HepG2 (cell line): ENCODE results near the gene CCDC142. TPM values are rescaled to one million over a fixed set of nuclear protein-coding genes. Genes with fewer than 3 reads are reported as not detected.
A peak's percentile ranks its signal among the peaks of the same experiment; 100 is the strongest.
"Not testable (repeated sequence)": the region's sequence is repeated elsewhere in the genome, so short reads cannot be mapped to it uniquely, and the experiment has no call there.

Experiments used
- CREB1 ChIP-seq, 2 experiments: fragments of 450-650 bp in 1 of 2; IDR thresholded peaks; 2 replicates each; pipeline ENCODE4 v1.6.1; 2016 to 2017; ENCODE audit warnings: control low read depth in 1 of 2, mild to moderate bottlenecking in 1 of 2, missing compliant biosample characterization in 1 of 2, missing genetic modification characterization in 1 of 2
- DR1 ChIP-seq: sonication (generic); formaldehyde crosslinking; IDR thresholded peaks from 2 replicates; pipeline ENCODE4 v1.8.0; 2021; ENCODE audit warnings: mild to moderate bottlenecking, missing genetic modification reagents, inconsistent platforms
- FOXO4 ChIP-seq: sonication (generic); formaldehyde crosslinking; conservative IDR thresholded peaks from 2 replicates; pipeline ENCODE4 v1.8.1; 2023; ENCODE audit warnings: missing genetic modification reagents
- HNF1A ChIP-seq, 2 experiments: sonication (generic) in 1 of 2; formaldehyde crosslinking in 1 of 2; IDR thresholded peaks; 2 replicates each; pipeline versions ENCODE4 v1.4.0 to v1.6.1; 2016 to 2020; ENCODE audit warnings: borderline replicate concordance in 1 of 2, low read depth in 1 of 2, mild to moderate bottlenecking in 1 of 2, missing genetic modification reagents in 1 of 2
- MAF1 ChIP-seq: sonication (generic); formaldehyde crosslinking; IDR thresholded peaks from 2 replicates; pipeline ENCODE4 v1.5.0; 2020; ENCODE audit warnings: missing genetic modification reagents, borderline replicate concordance
- MEIS2 ChIP-seq: sonication (generic); formaldehyde crosslinking; IDR thresholded peaks from 2 replicates; pipeline ENCODE4 v1.9.0; 2021; ENCODE audit warnings: mild to moderate bottlenecking, missing genetic modification reagents
- RCOR2 ChIP-seq: IDR thresholded peaks from 2 replicates; pipeline ENCODE4 v1.6.1; 2016; ENCODE audit warnings: missing biosample characterization, missing genetic modification reagents
- RXRB ChIP-seq: IDR thresholded peaks from 2 replicates; pipeline ENCODE4 v1.6.1; 2016; ENCODE audit warnings: borderline replicate concordance, missing genetic modification reagents, missing compliant biosample characterization
- SMC3 ChIP-seq: IDR thresholded peaks from 2 replicates; pipeline ENCODE4 v1.6.1; 2011; ENCODE audit warnings: low read length, improper control_type of control experiment
- ZNF264 ChIP-seq: sonication (generic); formaldehyde crosslinking; IDR thresholded peaks from 2 replicates; pipeline ENCODE4 v1.4.0; 2020; ENCODE audit warnings: missing genetic modification reagents
- ZNF451 ChIP-seq: sonication (generic); formaldehyde crosslinking; IDR thresholded peaks from 2 replicates; pipeline ENCODE4 v1.5.0; 2020; ENCODE audit warnings: mild to moderate bottlenecking, missing genetic modification reagents
- ZNF782 ChIP-seq: sonication (generic); formaldehyde crosslinking; IDR thresholded peaks from 2 replicates; pipeline ENCODE4 v1.4.0; 2020; ENCODE audit warnings: missing genetic modification reagents, mild to moderate bottlenecking, borderline replicate concordance
- ZSCAN22 ChIP-seq: sonication (generic); formaldehyde crosslinking; IDR thresholded peaks from 2 replicates; pipeline ENCODE4 v1.4.0; 2020; ENCODE audit warnings: mild to moderate bottlenecking, missing genetic modification reagents
- polyA plus RNA-seq, 8 experiments: library from polyadenylated mRNA; depleted of rRNA in 3 of 8; stranded (reverse) in 7 of 8; unstranded in 1 of 8; fragments of >200 nt; fragmentation: Illumina TruSeq in 4 of 8; extraction: Trizol in 4 of 8; gene quantifications; 2 replicates each; pipeline versions ENCODE4 v1.2.1 to v1.2.3, GENCODE V29; 2011 to 2016; ENCODE audit warnings: low read depth in 4 of 8, missing spikeins in 1 of 8, mixed read lengths in 1 of 8; ENCODE audit not compliant: insufficient read depth in 1 of 8
- total RNA-seq, 5 experiments: library from RNA; depleted of rRNA; stranded (reverse); fragments of >200 nt; fragmentation: Illumina TruSeq; extraction: Trizol; gene quantifications; 2 replicates each; pipeline ENCODE4 v1.2.3, GENCODE V29; 2016; ENCODE audit warnings: low read depth in 1 of 5
- TF ChIP-seq, protein P1 (sequence below): sonication (generic); formaldehyde crosslinking; IDR thresholded peaks from 2 replicates; pipeline ENCODE4 v1.5.1; 2020; ENCODE audit warnings: mild to moderate bottlenecking, moderate library complexity, missing genetic modification reagents
- TF ChIP-seq, protein P2 (sequence below): sonication (generic); formaldehyde crosslinking; IDR thresholded peaks from 2 replicates; pipeline ENCODE4 v1.4.0; 2020; ENCODE audit warnings: low read depth, mild to moderate bottlenecking, missing genetic modification reagents
- TF ChIP-seq, protein P3 (sequence below): sonication (generic); formaldehyde crosslinking; IDR thresholded peaks from 2 replicates; pipeline ENCODE4 v1.9.0; 2022; ENCODE audit warnings: low read depth, missing genetic modification reagents

The CCDC142 gene
- total and polyA plus RNA-seq, 2 of the 13 experiments (the other 11 are each of a cell fraction or from before 2014, with no cell fraction given) = 14.7 to 30.4 TPM

GRCh38 chr2:74442483-74443297 lies 40.1 kb downstream of the CCDC142 start (continued):
- TF ChIP-seq, protein P1, sequence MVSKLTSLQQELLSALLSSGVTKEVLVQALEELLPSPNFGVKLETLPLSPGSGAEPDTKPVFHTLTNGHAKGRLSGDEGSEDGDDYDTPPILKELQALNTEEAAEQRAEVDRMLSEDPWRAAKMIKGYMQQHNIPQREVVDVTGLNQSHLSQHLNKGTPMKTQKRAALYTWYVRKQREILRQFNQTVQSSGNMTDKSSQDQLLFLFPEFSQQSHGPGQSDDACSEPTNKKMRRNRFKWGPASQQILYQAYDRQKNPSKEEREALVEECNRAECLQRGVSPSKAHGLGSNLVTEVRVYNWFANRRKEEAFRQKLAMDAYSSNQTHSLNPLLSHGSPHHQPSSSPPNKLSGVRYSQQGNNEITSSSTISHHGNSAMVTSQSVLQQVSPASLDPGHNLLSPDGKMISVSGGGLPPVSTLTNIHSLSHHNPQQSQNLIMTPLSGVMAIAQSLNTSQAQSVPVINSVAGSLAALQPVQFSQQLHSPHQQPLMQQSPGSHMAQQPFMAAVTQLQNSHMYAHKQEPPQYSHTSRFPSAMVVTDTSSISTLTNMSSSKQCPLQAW (CRISPR knock-in tag) = peak; percentile 10; the same call in 1 of the 2 replicates
- TF ChIP-seq SMC3 (0 out of 2 replicates have a peak, but pooled peaks have one; percentile 0), ZNF782 (0 out of 2 replicates have a peak, but pooled peaks have one; percentile 23), DR1 (CRISPR knock-in tag) (0 out of 2 replicates have a peak, but pooled peaks have one; percentile 6), FOXO4 (CRISPR knock-in tag) (peak; percentile 90; the same call in 1 of the 2 replicates), RXRB (CRISPR knock-in tag) (peak; percentile 4; the same call in 1 of the 2 replicates), ZNF451 (0 out of 2 replicates have a peak, but pooled peaks have one; percentile 7), HNF1A (CRISPR knock-in tag; IDR thresholded peaks at IDR 0.05; ENCODE audit: borderline replicate concordance) (peak; percentile 64; the same call in 1 of the 2 replicates), MEIS2 (CRISPR knock-in tag) (peak; percentile 3; the same call in 1 of the 2 replicates), MAF1 (0 out of 2 replicates have a peak, but pooled peaks have one; percentile 1), RCOR2 (peak; percentile 84), ZSCAN22 (peak; percentile 26; the same call in 1 of the 2 replicates), ZNF264 (CRISPR knock-in tag) (peak; percentile 64; the same call in 1 of the 2 replicates), CREB1 (CRISPR knock-in tag; IDR thresholded peaks at IDR 0.05) (peak; percentile 78)
- TF ChIP-seq, protein P2, sequence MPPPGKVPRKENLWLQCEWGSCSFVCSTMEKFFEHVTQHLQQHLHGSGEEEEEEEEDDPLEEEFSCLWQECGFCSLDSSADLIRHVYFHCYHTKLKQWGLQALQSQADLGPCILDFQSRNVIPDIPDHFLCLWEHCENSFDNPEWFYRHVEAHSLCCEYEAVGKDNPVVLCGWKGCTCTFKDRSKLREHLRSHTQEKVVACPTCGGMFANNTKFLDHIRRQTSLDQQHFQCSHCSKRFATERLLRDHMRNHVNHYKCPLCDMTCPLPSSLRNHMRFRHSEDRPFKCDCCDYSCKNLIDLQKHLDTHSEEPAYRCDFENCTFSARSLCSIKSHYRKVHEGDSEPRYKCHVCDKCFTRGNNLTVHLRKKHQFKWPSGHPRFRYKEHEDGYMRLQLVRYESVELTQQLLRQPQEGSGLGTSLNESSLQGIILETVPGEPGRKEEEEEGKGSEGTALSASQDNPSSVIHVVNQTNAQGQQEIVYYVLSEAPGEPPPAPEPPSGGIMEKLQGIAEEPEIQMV = peak; percentile 8; the same call in 1 of the 2 replicates
- not testable (repeated sequence) for TF ChIP-seq HNF1A (IDR thresholded peaks at IDR 0.05; ENCODE audit: low read depth); CREB1 (IDR thresholded peaks at IDR 0.05)
- TF ChIP-seq, protein P3, sequence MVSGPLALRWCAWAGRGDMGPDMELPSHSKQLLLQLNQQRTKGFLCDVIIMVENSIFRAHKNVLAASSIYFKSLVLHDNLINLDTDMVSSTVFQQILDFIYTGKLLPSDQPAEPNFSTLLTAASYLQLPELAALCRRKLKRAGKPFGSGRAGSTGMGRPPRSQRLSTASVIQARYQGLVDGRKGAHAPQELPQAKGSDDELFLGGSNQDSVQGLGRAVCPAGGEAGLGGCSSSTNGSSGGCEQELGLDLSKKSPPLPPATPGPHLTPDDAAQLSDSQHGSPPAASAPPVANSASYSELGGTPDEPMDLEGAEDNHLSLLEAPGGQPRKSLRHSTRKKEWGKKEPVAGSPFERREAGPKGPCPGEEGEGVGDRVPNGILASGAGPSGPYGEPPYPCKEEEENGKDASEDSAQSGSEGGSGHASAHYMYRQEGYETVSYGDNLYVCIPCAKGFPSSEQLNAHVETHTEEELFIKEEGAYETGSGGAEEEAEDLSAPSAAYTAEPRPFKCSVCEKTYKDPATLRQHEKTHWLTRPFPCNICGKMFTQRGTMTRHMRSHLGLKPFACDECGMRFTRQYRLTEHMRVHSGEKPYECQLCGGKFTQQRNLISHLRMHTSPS = peak; percentile 30; the same call in 1 of the 2 replicates
